K562 (cell line): ENCODE data around the gene FTO. TPM values are rescaled to one million over a fixed set of nuclear protein-coding genes. Genes with fewer than 3 reads are reported as not detected.

ENCODE experiments used
- ATAC-seq: fragments of 200-7000 bp; cut with Tn5 transposase; 3 replicates; pipeline ENCODE4 v1.9.1; 2020; ENCODE audit warnings: moderate library complexity
- BruUV-seq: library from RNA; stranded (reverse); fragments of 400-500 nt; replicated peaks from 2 replicates; lab custom pipeline; 2021; lab: Mats Ljungman, UMichigan
- CTCF ChIA-PET: fragments of 300-600 bp; formaldehyde crosslinking; extraction: SDS; loops from one replicate; lab custom pipeline; 2021; ENCODE audit warnings: low intra/inter-chr PET ratio; lab: Yijun Ruan, JAX
- POLR2A ChIA-PET: fragments of 300-600, 350-650 bp; sonication (Branson Sonifier 250); formaldehyde crosslinking; extraction: SDS; loops from one replicate; lab custom pipeline; 2021; ENCODE audit warnings: antibody characterized with exemption, inconsistent platforms; lab: Yijun Ruan, JAX
- DNase-seq, 4 experiments: peaks; one replicate each; pipeline versions ENCODE4 v3.0.0 to v3.0.0-alpha.2; 2011 to 2018; ENCODE audit warnings: low spot score in 3 of 4, mixed read lengths in 3 of 4; ENCODE audit errors: extremely low read depth in 1 of 4
- FAIRE-seq: peaks from 2 replicates; lab custom pipeline; 2011; peaks lifted over from hg19 to GRCh38; lab: Jason Lieb, UNC
- H2AFZ ChIP-seq: 2 replicates; pipeline ENCODE4 v1.6.0; 2011; ENCODE audit warnings: low read depth, low read length, control low read depth, inconsistent platforms
- H3K27ac ChIP-seq: fragments of 200-600 bp; 3 replicates; pipeline ENCODE4 v1.8.0; 2011; ENCODE audit warnings: low read depth, mild to moderate bottlenecking, control low read depth, inconsistent platforms, low read length, moderate library complexity, mixed read lengths; ENCODE audit errors: extremely low read depth
- H3K27me3 ChIP-seq, 2 experiments: fragments of 300-600 bp in 1 of 2; 2 replicates in 1 of 2; 3 replicates in 1 of 2; pipeline versions ENCODE4 v1.6.0 to v1.8.0; 2011; ENCODE audit warnings: inconsistent platforms in 2 of 2, low read length in 2 of 2, mild to moderate bottlenecking in 1 of 2, mixed read lengths in 1 of 2, moderate library complexity in 1 of 2; ENCODE audit not compliant: control insufficient read depth in 2 of 2, insufficient read depth in 2 of 2
- H3K36me3 ChIP-seq: fragments of 300-600 bp; 3 replicates; pipeline ENCODE4 v1.8.0; 2011; ENCODE audit warnings: mild to moderate bottlenecking, low read length, inconsistent platforms; ENCODE audit not compliant: control insufficient read depth, insufficient read depth
- H3K4me1 ChIP-seq, 2 experiments: fragments of 200-600 bp in 1 of 2; replicated peaks in 1 of 2; 2 replicates in 1 of 2; 3 replicates in 1 of 2; pipeline versions ENCODE4 v1.5.1 to v1.8.0; 2011; ENCODE audit warnings: inconsistent platforms in 2 of 2, low read length in 2 of 2, mild to moderate bottlenecking in 1 of 2, mixed read lengths in 1 of 2, moderate library complexity in 1 of 2; ENCODE audit not compliant: control insufficient read depth in 2 of 2, insufficient read depth in 2 of 2
- H3K4me2 ChIP-seq: 2 replicates; pipeline ENCODE4 v1.6.1; 2011; ENCODE audit warnings: low read length, control low read depth, inconsistent platforms, mixed read lengths; ENCODE audit not compliant: insufficient read depth
- H3K4me3 ChIP-seq: fragments of 200-600 bp; sonication (generic), shearing (Covaris generic); 2 replicates; pipeline ENCODE4 v1.5.1; 2016; ENCODE audit warnings: control low read depth, inconsistent platforms
- H3K79me2 ChIP-seq: fragments of 200-600 bp; 3 replicates; pipeline ENCODE4 v1.8.0; 2011; ENCODE audit warnings: low read length, inconsistent platforms; ENCODE audit not compliant: control insufficient read depth, insufficient read depth
- H3K9ac ChIP-seq, 2 experiments: 2 replicates each; pipeline versions ENCODE4 v1.6.0 to v1.6.1; 2011; ENCODE audit warnings: low read depth in 2 of 2, low read length in 2 of 2, control low read depth in 1 of 2, inconsistent platforms in 1 of 2, mild to moderate bottlenecking in 1 of 2, mixed read lengths in 1 of 2; ENCODE audit not compliant: insufficient read depth in 1 of 2
- H3K9me1 ChIP-seq: one replicate; pipeline ENCODE4 v1.6.0; 2011; ENCODE audit warnings: inconsistent platforms, mild to moderate bottlenecking, low read length, moderate library complexity; ENCODE audit not compliant: control insufficient read depth, insufficient read depth
- H3K9me3 ChIP-seq: replicated peaks from 2 replicates; pipeline ENCODE4 v1.5.1; 2011; ENCODE audit warnings: low read depth, low read length, inconsistent platforms; ENCODE audit not compliant: control insufficient read depth, insufficient read depth
- H4K20me1 ChIP-seq: replicated peaks from 2 replicates; pipeline ENCODE4 v1.6.1; 2011; ENCODE audit warnings: low read length, inconsistent platforms, mixed read lengths; ENCODE audit not compliant: control insufficient read depth, insufficient read depth
- ILF3 ChIP-seq: fragments of 450-650 bp; IDR thresholded peaks from 2 replicates; pipeline ENCODE4 v1.6.1; 2018; ENCODE audit warnings: antibody characterized with exemption, mild to moderate bottlenecking, moderate library complexity, borderline replicate concordance
- SNAPC5 ChIP-seq: fragments of 250-450 bp; sonication (Bioruptor Pico); IDR thresholded peaks from 2 replicates; pipeline ENCODE4 v1.8.0; 2021; ENCODE audit warnings: moderate library complexity, mild to moderate bottlenecking, inconsistent platforms
- TBL1XR1 ChIP-seq, 2 experiments: IDR thresholded peaks; 2 replicates each; pipeline ENCODE4 v1.6.1; 2012; ENCODE audit warnings: improper control_type of control experiment in 2 of 2, low read length in 2 of 2, mild to moderate bottlenecking in 1 of 2
- TFAP4 ChIP-seq: sonication (generic); formaldehyde crosslinking; IDR thresholded peaks from 2 replicates; pipeline ENCODE4 v1.8.0; 2022; ENCODE audit warnings: missing genetic modification reagents, mild to moderate bottlenecking, moderate library complexity, borderline replicate concordance
- TSC22D4 ChIP-seq: fragments of 450-650 bp; IDR thresholded peaks from 2 replicates; pipeline ENCODE4 v1.6.1; 2016; ENCODE audit warnings: missing genetic modification characterization, missing biosample characterization, control low read depth
- ZNF583 ChIP-seq: fragments of 250-450 bp; sonication (Bioruptor Pico); IDR thresholded peaks from 2 replicates; pipeline ENCODE4 v1.4.0; 2020
- WGBS: fragments of 100-300 bp; shearing (Covaris generic); methylation state at CpG from one replicate; pipeline ENCODE4 v1.1.6; 2016; ENCODE audit warnings: low coverage, mixed read lengths; ENCODE audit not compliant: insufficient coverage; ENCODE audit errors: missing lambda C conversion rate; 5-methylcytosine and 5-hydroxymethylcytosine counted together
- in situ Hi-C: fragments of 300-500 bp; cut with MboI; formaldehyde crosslinking; loops from 4 replicates; pipeline ENCODE4 v1.15.0; 2018; ENCODE audit warnings: inconsistent platforms, mixed read lengths
- intact Hi-C: fragments of 100-400 bp; cut with micrococcal nuclease; formaldehyde crosslinking; loops from 2 replicates; pipeline ENCODE4 v1.14.2; 2022
- polyA plus RNA-seq, 8 experiments: library from polyadenylated mRNA; depleted of rRNA in 4 of 8; stranded (reverse) in 5 of 8; unstranded in 3 of 8; fragments of >200 nt; fragmentation: Nextera tagmentation in 2 of 8; fragmentation: Illumina TruSeq in 1 of 8; extraction: Ambion mirVana in 2 of 8; extraction: Trizol in 1 of 8; gene quantifications; 2 replicates each; pipeline versions ENCODE4 v1.2.1 to v1.2.3, GENCODE V29; 2011 to 2014; ENCODE audit warnings: inconsistent platforms in 1 of 8, missing spikeins in 1 of 8
- total RNA-seq, 7 experiments: library from RNA; depleted of rRNA in 6 of 7; stranded (reverse); fragments of >200 nt in 6 of 7; fragmentation: Illumina TruSeq in 2 of 7; extraction: Trizol in 2 of 7; gene quantifications; 2 replicates each; pipeline versions ENCODE4 v1.2.1 to v1.2.3, GENCODE V29; 2011 to 2021; ENCODE audit warnings: low replicate concordance in 1 of 7

The FTO gene
- total and polyA plus RNA-seq, 9 of the 15 experiments (the other 6 are each of a cell fraction or from before 2014, with no cell fraction given), result 11.3 to 27.7 (median 25.5) TPM

GRCh38 chr16:54163197-54163843, 459.4 kb downstream of the FTO start (continued):
- TF ChIP-seq ILF3 (no peak), TFAP4 (no peak)

- no peak overlapping the region for H2AFZ ChIP-seq
- peaks cover 6 to 42% of the 10 kb centered on the region in 2 experiments; a peak in 4 of 5 replicates for H3K27me3 ChIP-seq
- H3K4me1 ChIP-seq, result no peaks in the 10 kb centered on the region
- no TSS peak for BruUV-seq
- H3K9me1 ChIP-seq, result no peaks in the 10 kb centered on the region
- ATAC-seq (no peak), FAIRE-seq (no peak), DNase-seq (no peak)
- POLR2A ChIA-PET, result interaction anchor here (0.7 kb wide), 1 partner anchor 134 kb away, joined by 3 read pairs; no protein-coding TSS in a partner anchor
- CTCF ChIA-PET, result no interaction called here
- H3K4me2 ChIP-seq, result no peak overlapping the region
- intact Hi-C loops, result no loop called here
- H3K79me2 ChIP-seq, result no peaks in the 10 kb centered on the region
- no peak for TF ChIP-seq ZNF583 (CRISPR knock-in tag)
- no peak for TF ChIP-seq SNAPC5 (CRISPR knock-in tag)
- TF ChIP-seq TBL1XR1 (IDR thresholded peaks at IDR 0.05; ENCODE audit: low read length in 2 of 2), result no peak
- TF ChIP-seq TSC22D4 (tag), result no peak
- in situ Hi-C loops, result no loop called here
- H3K9me3 ChIP-seq, result no peaks in the 10 kb centered on the region
- no peak overlapping the region for H3K9ac ChIP-seq
- 0% methylated on average over 2 of the region's 3 CpGs for WGBS
- H3K27ac ChIP-seq, result no peak overlapping the region
- H3K4me3 ChIP-seq, result no peak overlapping the region
- H4K20me1 ChIP-seq, result no peaks in the 10 kb centered on the region
- no peaks in the 10 kb centered on the region for H3K36me3 ChIP-seq
Observed at GRCh38 chr16:54164789-54165173, 460.8 kb downstream of the FTO start.
